Measurements from ENCODE around the gene SERF2.
A peak's percentile ranks its signal among the peaks of the same experiment; 100 is the strongest.
"Not testable (repeated sequence)": the region's sequence is repeated elsewhere in the genome, so short reads cannot be mapped to it uniquely, and the experiment has no call there.

SERF2 gene

DNA sequence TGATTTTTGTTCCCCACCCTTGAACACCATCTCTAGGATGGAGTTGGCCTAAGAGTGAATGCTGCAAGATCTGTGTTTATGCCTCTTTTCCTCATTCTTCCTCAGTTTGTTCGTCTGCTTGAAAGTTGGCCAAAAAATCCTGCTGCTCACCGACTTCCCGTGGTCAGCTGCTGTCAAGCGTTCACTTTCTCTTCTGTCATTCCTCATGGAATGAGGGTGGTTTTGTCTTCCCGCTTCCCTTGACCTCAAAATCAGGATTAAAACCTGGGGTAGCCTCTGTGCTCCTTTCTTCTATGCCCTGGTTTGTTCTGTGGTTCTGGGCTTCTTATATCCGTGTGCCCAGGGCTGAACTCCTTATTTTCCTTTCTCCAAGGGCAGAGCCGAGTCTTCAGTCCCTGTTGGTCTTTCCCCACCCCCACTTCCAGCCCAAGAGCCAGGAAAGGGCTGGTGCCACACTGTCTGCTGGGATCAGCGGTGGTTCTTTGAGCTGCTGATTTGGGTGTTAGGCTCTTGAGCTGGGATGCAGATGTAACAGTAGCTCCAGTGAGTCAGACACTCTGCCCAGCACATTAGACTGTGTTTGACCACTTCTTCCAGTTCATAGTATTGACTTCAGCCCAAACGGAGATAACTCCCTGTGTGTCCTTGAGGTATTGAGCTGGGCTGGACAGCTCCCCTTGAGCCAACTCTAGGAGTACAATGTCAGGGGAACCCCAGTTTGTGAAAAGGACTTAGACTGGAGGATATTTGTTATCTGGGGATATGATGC, 2.3 kb downstream of the SERF2 start:
- no peak for DNase-seq

GRCh38 chr15:43795197-43795596, 3.1 kb downstream of the SERF2 start:
- DNase-seq: no peak

GRCh38 chr15:43795997-43796396, 3.9 kb downstream of the SERF2 start:
- no peak for DNase-seq

DNA sequence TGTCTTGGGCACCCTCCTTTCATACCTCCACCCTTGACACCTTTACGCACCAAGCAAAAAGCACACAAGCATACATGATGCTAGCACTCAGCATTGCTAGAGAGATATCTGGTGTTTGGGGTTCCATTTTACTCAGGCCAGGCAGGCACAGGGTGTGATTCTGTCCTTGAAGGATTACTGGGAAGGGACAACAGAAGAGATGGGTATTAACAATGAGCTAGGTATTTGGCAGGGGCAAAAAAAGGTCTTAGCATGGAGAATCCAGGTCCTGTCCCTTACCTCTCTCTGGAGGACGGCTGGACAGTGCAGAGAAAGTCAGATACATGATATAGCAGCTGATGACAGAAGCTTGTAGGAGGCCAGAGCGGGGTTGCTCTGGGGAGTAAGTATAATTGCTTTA, 4.4 kb downstream of the SERF2 start:
- DNase-seq: no peak

- peak; percentile 88 for DNase-seq
These were observed 7.3 kb downstream of the SERF2 start for GRCh38 chr15:43799209-43799944.

DNA sequence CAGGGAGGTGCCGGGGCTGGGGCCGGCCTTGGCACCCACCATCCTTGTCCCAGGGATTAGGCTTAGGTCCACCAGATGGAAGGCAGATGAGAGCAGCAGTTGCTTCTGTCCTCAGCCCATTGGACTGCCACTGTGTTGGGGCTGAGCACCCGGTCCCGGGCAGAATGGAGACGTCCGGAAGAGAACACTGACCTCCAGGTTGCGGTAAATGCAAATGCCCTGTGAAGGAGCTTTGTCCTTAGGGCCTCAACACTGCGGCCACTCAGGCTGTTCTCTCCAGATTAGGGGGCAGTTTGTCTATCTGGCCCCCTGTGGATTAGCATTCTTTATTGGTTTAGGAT, 7.8 kb downstream of the SERF2 start, which contains the start of gene SERINC4:
Gene SERINC4 (minus strand): TSS at position 276 of the 341 bp plus-strand sequence. CDS start 234 bp downstream, at position 42.
- DNase-seq: peak; percentile 8

DNA sequence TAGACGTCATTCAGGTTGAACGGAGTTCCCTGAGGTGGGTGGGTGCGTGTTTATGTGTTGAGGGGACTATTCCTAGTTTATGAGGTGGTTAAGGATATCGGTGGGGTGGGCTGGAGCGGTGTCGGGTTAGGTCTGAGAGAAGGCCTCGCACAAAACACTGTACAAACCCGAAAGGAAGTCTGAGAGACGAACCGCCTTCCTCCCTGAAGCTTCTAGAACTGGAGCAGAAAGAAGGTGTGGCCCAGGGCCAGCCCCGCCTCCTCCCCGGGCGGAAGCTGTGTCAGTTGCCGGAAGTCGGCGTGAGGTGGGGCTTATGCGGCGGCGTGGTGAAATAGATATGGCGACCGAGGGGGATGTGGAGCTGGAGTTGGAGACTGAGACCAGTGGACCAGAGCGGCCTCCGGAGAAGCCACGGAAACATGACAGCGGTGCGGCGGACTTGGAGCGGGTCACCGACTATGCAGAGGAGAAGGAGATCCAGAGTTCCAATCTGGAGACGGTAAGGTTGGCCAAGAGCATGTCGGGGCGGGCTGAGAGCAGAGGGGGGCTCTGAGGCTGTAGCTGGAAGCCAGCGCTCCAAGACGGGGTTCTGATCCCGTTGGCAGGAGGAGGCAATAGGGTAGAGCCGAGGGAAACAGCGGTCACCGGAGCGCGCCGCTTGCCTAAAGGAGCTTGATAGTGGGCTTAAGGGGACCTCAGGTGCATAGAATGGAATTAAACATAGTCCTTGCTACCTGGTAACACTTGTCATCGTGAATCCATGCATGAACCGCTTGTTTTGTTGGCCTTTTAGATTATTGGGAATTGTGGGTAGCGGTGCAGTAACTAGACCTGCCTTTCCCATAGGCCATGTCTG, 8.4 kb downstream of the SERF2 start, which contains the start of gene HYPK:
Gene HYPK (plus strand): TSS at position 314 of the 856 bp plus-strand sequence. CDS start 24 bp downstream, at position 338.
- peak; percentile 61 for DNase-seq

- DNase-seq: not testable (repeated sequence)
These were observed 10.6 kb downstream of the SERF2 start for GRCh38 chr15:43802676-43803075.

- no peak for DNase-seq
These were observed 16.4 kb downstream of the SERF2 start for GRCh38 chr15:43808435-43808950.

DNA sequence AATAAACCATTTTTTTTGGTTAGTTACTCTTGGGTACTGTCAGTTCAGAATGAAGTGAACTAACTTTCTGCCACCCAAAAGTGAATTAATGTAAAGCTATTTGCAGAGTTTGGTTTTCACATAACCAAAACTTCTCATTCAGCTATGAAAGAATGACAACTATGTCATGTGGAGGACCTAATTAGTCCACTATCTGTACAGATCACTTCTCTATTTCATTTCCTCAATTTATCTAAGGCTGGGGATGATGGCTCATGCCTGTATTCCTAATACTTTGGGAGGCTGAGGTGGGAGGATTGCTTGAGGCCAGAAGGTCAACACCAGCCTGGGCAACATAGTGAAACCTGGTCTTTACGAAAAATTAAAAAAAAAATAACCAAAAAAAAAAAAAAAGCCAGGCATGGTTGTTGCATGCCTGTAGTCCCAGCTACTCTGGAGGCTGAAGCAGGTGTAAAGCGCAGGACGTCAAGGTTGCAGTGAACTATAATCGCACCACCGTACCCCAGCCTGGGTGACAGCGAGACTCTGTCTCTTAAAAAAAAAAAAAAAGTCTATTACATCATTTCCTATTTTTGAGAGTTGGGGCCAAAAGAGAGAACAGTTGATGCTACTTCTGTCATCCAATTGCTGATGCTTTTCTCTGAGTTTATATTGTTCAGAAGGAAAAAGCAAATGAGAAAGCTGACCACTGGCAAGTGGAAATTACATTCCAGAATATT, 17.0 kb downstream of the SERF2 start:
- no peak for DNase-seq

DNA sequence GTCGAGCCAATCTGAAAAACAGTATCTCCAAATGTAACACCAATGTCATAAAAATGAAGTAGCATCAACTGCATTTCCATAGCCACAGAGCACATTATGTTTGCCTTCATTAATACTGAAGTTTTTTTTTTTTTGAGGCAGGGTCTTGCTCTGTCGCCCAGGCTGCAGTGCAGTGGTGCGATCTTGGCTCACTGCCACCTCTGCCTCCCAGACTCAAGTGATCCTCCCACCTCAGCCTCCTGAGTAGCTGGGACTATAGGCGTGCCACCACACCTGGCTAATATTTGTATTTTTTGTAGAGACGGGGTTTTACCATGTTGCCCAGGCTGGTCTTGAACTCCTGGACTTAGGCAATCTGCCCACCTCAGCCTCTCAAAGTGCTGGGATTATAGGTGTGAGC, 22.9 kb downstream of the SERF2 start:
- DNase-seq: not testable (repeated sequence)

DNA sequence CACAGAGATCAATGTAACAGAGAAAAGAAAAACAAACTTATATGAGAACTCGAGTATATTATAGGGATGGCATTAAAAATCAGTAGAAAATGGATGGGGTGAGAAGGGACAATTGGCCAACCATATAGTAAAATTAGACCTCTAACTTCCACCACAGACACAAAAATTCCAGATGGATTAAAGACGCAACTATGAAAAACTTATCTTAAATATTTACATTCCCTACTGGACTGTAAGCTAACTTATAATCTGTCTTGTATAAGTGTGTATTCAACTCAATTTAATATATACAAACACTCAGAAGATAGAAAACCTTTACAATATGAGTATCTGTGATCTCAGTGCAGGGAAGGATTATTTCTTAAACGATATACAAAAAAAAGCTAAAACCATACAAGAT, 29.4 kb downstream of the SERF2 start:
- DNase-seq: no peak

GRCh38 chr15:43824302-43825246, 32.5 kb downstream of the SERF2 start, which contains the start of gene MFAP1:
MFAP1 (minus strand) TSS chr15:43824690; CDS start chr15:43824569, 121 bp downstream.
- DNase-seq: peak; percentile 97

DNA sequence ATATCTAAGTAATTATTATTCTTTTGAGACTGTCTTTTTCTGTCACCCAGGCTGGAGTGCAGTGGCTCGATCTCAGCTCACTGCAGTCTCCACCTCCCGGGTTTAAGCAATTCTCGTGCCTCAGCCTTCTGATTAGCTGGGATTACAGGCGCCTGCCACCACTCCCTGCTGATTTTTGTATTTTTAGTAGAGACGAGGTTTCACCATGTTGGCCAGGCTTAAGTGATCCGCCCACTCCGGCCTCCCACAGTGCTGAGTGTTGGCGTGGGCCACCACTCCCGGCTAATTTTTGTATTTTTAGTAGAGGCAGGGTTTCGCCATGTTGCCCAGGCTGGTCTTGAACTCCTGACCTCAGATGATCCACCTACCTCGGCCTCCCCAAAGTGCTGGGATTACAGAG, 33.2 kb downstream of the SERF2 start:
- not testable (repeated sequence) for DNase-seq

DNA sequence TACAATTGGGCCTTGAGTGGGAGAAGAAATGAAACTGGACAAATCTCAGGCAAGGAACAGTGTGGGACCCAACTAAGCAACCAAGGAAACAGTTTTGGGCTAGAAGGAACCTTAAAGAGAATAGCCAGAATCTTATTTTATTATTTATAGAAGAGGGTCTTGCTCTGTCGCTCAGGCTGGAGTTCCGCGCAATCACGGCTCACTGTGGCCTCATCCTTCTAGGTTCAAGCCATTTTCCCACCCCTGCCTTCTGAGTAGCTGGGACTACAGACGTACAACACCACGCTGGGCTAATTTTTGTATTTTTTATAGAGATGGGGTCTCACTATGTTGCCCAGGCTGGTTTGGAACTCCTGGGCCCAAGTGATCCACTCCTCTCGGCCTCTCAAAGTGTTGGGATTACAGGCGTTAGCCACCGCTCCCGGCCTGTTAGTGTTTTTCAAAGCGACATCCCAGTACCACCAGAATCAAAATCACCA, 33.9 kb downstream of the SERF2 start:
- DNase-seq: no peak

DNA sequence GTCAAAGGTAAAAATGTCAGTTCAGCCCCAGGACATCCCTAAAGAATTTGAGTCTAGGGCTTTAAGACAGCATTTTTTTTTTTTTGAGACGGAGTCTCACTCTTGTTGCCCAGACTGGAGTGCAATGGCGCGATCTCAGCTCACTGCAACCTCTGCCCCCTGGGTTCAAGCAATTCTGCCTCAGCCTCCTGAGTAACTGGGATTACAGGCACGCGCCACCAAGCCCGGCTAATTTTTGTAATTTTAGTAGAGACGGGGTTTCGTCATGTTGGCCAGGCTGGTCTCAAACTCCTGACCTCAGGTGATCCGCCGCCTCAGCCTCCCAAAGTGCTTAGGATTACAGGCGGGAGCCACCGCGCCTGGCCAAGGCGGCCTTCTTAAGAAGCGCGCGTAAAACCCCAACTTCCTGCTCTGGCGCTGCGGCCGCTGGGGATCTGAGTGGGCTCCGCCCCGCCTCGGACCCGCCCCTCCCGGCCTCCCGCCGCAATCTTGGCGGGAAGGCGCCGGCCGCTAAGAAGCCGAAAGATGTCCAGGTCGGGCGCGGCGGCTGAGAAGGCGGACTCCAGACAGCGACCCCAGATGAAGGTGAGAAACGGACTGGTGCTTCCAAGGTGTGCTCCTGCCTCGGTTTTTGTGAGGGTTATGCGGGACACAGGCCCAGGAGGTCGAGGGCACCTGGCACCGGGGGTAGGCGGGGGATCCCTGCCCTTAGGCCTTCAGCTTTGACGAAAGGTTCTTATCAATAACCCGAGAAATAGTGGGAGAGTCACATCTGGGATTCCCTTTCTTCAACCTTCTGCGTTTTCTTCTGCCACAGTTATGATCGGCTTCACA, 34.6 kb downstream of the SERF2 start, which contains the start of gene WDR76:
Gene WDR76 (plus strand): TSS at position 495 of the 834 bp plus-strand sequence. CDS start 31 bp downstream, at position 526.
- peak; percentile 72 for DNase-seq

GRCh38 chr15:43828061-43828657, 36.0 kb downstream of the SERF2 start:
- no peak for DNase-seq

- DNase-seq: not testable (repeated sequence)
These were observed 37.9 kb downstream of the SERF2 start for GRCh38 chr15:43829951-43830540.
